Testis (tissue), 2 donors: Measurements from ENCODE around the gene REPS1.

Source experiments
- CTCF ChIP-seq, 3 experiments: fragments of 450-650 bp in 2 of 3; fragments of 200-600 bp in 1 of 3; sonication (generic) in 1 of 3; IDR thresholded peaks; one replicate each; pipeline ENCODE4 v1.5.1; 2016 to 2019; ENCODE audit warnings: antibody characterized with exemption in 3 of 3, mild to moderate bottlenecking in 2 of 3, moderate library complexity in 1 of 3
- POLR2A ChIP-seq: fragments of 450-650 bp; IDR thresholded peaks from one replicate; pipeline ENCODE4 v1.6.1; 2017; ENCODE audit warnings: antibody characterized with exemption, mild to moderate bottlenecking, moderate library complexity

DNA sequence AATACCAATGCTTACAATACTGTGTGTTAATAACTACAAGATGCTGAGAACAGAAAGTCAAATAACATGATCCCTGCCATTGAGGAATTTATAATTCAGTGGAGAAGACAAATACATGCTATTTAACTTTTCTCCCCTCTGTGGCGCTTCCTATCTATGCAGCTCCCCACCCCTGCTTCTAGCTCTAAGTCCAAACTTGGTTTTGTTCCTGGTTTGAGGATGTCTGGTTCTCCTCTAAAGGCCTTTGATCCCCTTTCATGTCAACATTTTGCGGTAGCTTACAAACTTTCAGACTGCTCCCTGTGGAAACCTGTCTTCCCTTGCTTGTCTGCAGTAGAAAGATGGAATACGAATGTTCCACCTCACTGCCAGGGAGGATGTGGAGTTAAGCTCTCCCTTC is 18.4 kb upstream of the REPS1 start:
- TF ChIP-seq POLR2A (no peak), CTCF (IDR thresholded peaks at IDR 0.05) (no peak)
